SK-N-MC (cell line): ENCODE measurements around the gene RSPH10B.
"Not testable (repeated sequence)": the region's sequence is repeated elsewhere in the genome, so short reads cannot be mapped to it uniquely, and the experiment has no call there.

ENCODE experiments used
- DNase-seq: peaks from one replicate; pipeline ENCODE4 v3.0.0-alpha.2; 2011; ENCODE audit warnings: low read depth, low spot score
- H3K27ac ChIP-seq: fragments of 200-600 bp; sonication (generic); 2 replicates; pipeline ENCODE4 v1.5.1; 2016; ENCODE audit warnings: mixed run types
- H3K36me3 ChIP-seq: fragments of 200-600 bp; sonication (generic); 2 replicates; pipeline ENCODE4 v1.6.1; 2017; ENCODE audit warnings: antibody characterized with exemption, low read length, mixed read lengths; ENCODE audit not compliant: insufficient read depth
- H3K4me3 ChIP-seq: fragments of 200-600 bp; sonication (generic); 2 replicates; pipeline ENCODE4 v1.5.1; 2016
- H3K9ac ChIP-seq: fragments of 200-600 bp; sonication (generic); 2 replicates; pipeline ENCODE4 v1.8.0; 2017; ENCODE audit warnings: mixed run types, mixed read lengths; ENCODE audit not compliant: insufficient read length
- H3K9me3 ChIP-seq: fragments of 200-600 bp; sonication (generic); 2 replicates; pipeline ENCODE4 v1.6.1; 2017; ENCODE audit warnings: low read depth, mild to moderate bottlenecking, antibody characterized with exemption, low read length, moderate library complexity, mixed read lengths
- EZH2 ChIP-seq: fragments of 200-600 bp; sonication (generic); IDR thresholded peaks from one replicate; pipeline ENCODE4 v1.6.1; 2017; ENCODE audit warnings: antibody characterized with exemption
- FOXP2 ChIP-seq: optimal IDR thresholded peaks from 2 replicates; pipeline ENCODE3; 2011; ENCODE audit warnings: mild to moderate bottlenecking, moderate library complexity; ENCODE audit not compliant: insufficient read depth; ENCODE audit errors: extremely low read length, control extremely low read depth
- POLR2AphosphoS5 ChIP-seq: IDR thresholded peaks from 2 replicates; pipeline ENCODE4 v1.6.1; 2012; ENCODE audit warnings: mild to moderate bottlenecking, low read depth, low read length, borderline replicate concordance

Gene RSPH10B

DNA sequence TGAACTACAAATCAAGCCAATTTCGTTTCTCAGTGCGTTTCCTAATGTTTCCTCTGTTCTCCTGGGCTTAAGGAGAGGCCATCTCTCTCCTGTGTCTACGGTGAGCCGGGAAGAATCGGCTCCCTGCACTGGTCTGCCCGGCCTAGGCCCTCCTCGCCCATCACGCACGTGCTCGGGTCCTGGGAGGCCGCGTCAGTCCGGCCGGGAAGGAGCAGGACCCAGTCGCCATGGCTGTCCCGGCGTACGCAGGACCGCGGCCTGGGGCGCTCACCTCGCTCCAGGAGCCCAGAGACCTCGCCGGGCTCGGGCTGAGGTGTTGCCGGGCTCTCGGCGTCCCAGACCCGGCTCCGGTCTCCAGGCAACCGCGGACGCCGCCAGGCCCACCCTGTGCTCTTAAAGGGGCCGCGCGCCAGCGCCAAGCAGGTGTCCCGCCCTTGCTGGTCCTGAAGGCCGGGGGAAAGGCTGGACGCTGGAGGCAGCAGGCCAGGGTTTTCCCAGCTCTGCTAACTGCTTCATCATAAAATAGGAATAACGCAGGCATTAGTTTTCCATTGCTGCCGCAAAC is at the start of gene RSPH10B:
Gene RSPH10B, minus strand, starts transcription at position 343 of the 565 bp plus-strand sequence. CDS start 3,573 bp downstream, outside the sequence.
- H3K36me3 ChIP-seq, DNase-seq, H3K27ac ChIP-seq, H3K9ac ChIP-seq, H3K4me3 ChIP-seq, H3K9me3 ChIP-seq: not testable (repeated sequence)

DNA sequence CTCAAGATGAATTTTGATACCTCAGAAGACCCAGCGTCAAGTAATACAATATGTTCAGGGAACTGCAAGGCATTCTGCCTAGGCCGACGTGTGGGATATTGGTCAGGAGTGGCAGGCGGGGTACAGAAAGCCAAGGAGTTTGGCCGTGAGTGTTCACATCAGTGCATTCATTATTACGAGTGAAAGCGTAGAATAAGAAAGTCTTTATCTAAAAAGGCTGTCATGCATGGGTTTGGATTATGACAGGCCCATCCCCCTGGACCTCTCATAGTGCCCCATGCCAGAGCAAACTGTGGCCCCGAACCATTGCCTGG is 46.1 kb upstream of the RSPH10B start:
- Histone ChIP-seq H3K9ac (peak overlapping the region; percentile 54), H3K4me3 (no peak overlapping the region), H3K27ac (peak overlapping the region; percentile 93), H3K36me3 (peaks cover 57% of the 10 kb centered on the region), H3K9me3 (no peaks in the 10 kb centered on the region)
- DNase-seq: no peak
- TF ChIP-seq EZH2: no peak

DNA sequence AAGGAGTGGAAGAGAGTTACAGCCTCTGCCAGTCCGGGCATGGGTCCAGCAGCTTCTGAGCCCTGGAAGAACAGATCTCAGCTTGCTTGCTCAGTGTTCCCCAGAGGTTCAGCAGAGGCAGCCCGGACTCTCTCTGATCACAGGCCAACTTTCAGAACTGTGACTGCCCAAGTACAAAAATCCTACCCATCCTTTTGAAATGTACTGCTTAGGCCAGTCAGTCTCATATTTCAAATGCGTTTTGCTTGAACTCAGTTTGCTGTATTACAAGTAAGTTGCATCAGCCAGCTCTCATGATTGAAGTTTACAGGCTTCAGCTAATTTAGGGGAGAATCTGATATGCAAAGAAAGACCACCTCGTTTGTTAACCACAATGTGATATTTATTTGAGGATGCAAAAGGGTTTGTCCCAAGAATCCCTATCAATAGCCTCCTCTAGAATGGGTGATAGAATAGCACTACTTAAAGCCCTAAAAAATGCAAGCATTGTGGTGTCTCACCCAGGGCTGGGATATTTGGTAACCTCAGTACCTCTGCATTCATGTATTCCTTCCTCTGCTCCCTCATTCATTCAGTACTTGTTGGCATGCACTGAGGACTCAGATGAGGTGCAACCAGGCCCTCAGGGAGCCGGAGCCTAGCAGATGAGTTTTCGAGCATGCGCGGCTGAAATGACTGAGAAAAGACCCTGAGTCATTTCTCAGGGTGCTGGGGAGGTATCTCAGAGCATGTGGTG is 45.6 kb upstream of the RSPH10B start:
- Histone ChIP-seq H3K36me3 (peaks cover 55% of the 10 kb centered on the region), H3K4me3 (no peak overlapping the region), H3K27ac (peak overlapping the region; percentile 93), H3K9me3 (no peaks in the 10 kb centered on the region), H3K9ac (peak overlapping the region; percentile 54)
- no peak for TF ChIP-seq FOXP2
- TF ChIP-seq EZH2: no peak
- TF ChIP-seq POLR2AphosphoS5: no peak; the same call in 1 of the 2 replicates
- peak; percentile 52 for DNase-seq

DNA sequence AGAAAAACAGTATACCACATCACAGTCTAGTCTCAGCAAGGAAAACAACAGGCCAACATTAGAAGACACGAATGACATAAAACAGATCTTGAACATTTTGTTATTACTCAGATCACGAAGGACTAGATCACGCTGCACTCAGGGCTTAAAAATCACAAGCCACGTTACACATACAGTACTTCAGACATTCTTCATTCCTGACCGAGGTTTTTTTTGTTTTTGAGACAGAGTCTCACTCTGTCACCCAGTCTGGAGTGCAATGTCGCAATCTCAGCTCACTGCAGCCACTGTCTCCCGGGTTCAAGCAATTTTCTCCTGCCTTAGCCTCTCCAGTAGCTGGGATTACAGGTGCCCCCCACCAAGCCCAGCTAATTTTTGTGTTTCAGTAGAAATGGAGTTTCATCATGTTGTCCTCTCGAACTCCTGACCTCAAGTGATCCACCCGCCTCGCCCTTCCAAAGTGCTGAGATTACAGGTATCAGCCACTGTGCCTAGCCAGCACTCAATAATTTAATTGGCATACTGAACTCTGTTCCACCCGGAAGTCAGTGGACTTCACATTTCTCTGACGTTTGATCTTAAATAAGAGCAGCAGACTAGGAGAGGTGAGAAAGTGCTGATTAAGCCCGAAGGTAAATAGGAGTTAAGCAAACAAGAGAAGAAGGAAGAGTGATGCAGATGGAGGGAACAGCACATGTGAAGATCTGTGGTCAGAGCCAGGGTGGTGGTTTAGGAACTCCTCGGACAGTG is 42.0 kb upstream of the RSPH10B start:
- no peak for DNase-seq
- Histone ChIP-seq H3K27ac (peak overlapping the region; percentile 75), H3K9ac (no peak overlapping the region)

DNA sequence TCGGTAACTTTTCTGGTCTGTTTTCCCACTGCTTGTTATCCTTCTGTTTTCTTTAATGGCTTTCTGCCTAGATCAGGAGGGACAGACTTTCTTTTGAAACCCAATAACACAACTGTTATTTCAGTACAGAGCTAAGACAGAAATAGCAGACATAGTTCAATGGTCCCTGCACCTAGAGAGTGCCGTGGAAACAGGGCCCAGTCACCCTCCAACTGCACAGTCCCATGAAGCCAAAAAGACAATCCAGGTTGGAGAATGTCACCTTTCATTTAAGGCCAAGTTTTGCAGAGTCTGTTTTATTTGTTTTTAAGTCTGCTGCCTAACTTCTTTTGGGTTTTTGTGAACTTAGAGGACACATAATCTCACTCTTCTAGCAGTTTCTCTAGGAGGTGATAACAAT is 41.1 kb upstream of the RSPH10B start:
- no peaks in the 10 kb centered on the region for H3K9me3 ChIP-seq
- TF ChIP-seq FOXP2 (no peak), EZH2 (no peak), POLR2AphosphoS5 (no peak)
- H3K4me3 ChIP-seq: no peak overlapping the region
- peaks cover 13% of the 10 kb centered on the region; the same call in 1 of the 2 replicates for H3K36me3 ChIP-seq
- H3K27ac ChIP-seq: peak overlapping the region; percentile 46
- DNase-seq: no peak
- no peak overlapping the region for H3K9ac ChIP-seq

More for the DNA sequence above, 42.0 kb upstream of the RSPH10B start:
- Histone ChIP-seq H3K9me3 (no peaks in the 10 kb centered on the region), H3K36me3 (peaks cover 23% of the 10 kb centered on the region), H3K4me3 (no peak overlapping the region)
- TF ChIP-seq POLR2AphosphoS5 (no peak), EZH2 (no peak), FOXP2 (no peak)

DNA sequence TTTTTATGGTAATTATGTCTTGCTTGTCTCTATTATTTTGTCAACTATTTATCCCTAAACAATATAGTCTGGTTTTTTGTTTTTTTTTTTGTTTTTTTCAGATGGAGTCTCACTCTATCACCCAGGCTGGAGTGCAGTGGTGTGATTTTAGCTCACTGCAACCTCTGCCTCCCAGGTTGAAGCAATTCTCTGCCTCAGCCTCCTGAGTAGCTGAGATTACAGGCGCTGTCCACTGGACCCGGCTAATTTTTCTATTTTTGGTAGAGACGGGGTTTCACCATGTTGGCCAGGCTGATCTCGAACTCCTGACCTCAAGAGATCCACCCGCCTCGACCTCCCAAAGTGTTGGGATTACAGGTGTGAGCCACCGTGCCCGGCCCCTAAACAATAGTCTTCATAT is 39.9 kb upstream of the RSPH10B start:
- H3K4me3 ChIP-seq: peak overlapping the region; percentile 61
- not testable (repeated sequence) for H3K9me3 ChIP-seq, H3K27ac ChIP-seq, H3K36me3 ChIP-seq, DNase-seq, H3K9ac ChIP-seq

DNA sequence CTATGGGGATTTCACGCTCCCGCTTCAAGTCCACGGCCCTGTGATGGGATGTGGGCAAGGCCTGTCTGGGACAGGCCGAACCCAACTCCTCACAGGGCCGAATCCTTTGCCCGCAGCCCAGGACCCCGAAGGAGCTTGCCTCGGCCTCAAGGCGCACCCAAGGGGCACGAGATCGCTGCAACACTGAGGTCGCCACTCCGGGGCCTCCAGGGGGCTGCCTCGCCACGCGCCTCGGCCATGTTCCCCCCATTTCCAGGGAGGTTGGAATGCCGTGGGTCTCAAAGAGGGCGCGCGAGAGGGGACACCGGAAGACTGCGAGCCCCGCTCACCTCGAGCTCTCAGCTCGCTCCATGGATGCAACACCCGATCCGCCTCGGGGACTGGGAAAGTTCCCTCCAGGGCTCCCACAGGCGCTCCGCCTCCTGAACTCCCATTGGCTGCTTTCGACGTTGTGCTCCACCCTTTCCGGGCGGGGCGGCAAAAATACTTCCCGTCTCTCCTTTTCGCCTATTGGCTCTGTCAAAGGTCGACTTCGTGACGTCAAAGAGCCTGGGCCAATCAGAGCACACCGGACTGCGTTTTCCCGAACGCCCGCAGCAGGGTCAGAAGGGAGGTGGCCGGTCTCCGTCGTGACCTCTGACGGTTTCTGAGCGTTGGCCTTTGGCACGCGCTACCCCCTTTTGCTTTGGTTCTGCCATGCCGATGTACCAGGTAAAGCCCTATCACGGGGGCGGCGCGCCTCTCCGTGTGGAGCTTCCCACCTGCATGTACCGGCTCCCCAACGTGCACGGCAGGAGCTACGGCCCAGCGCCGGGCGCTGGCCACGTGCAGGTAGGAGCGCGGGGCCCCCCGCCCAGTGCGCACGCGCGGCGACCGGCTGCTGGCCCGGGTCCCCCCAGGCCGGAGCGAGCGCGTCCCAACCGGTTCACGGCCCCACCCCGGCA is 38.5 kb upstream of the RSPH10B start, which contains the start of the genes AIMP2 and PMS2:
Gene AIMP2, plus strand, starts transcription at position 605 of the 944 bp plus-strand sequence. Its CDS starts 92 bp downstream, at position 697.
Gene PMS2, minus strand, starts transcription at position 382 of the 944 bp plus-strand sequence. Its CDS starts 30 bp downstream, at position 352.
- Histone ChIP-seq H3K9ac (peak within 1 kb of the TSS; percentile 92), H3K27ac (peak within 1 kb of the TSS; percentile 62; the same call in 1 of the 2 replicates), H3K4me3 (peak within 1 kb of the TSS; percentile 86), H3K36me3 (peaks cover 3% of the 10 kb centered on the region; the same call in 1 of the 2 replicates), H3K9me3 (no peaks in the 10 kb centered on the region)
- DNase-seq: peak; percentile 84
- no peak for TF ChIP-seq EZH2
- TF ChIP-seq POLR2AphosphoS5: peak; percentile 94

DNA sequence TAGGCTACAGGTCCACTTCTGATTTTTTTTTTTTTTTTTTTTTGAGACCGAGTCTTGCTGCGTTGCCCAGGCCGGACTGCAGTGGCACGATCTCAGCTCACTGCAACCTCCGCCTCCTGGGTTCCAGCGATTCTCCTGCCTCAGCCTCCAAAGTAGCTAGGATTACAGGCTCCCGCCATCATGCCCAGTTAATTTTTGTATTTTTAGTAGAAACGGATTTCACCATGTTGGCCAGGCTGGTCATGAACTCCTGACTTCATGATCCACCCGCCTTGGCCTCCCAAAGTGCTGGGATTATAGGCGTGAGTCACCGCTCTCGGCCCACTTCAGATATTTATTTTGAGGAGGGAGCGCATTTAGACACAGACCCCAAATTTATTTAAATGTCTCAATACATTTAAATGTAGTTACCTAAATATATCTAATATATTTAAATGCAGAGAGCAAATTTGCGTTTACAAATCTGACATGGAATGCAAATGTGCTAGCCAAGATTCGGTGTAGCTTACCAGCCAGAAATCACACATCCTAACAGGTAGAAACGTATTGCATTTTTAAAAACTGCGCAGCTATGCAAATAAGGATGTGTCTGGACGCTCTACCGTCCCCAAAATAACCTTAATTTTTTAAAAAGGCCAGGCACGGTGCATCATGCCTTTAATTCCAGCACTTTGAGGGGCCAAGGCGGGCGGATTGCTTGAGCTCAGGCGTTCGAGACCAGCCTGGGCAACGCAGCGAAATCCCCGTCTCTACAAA is 37.5 kb upstream of the RSPH10B start:
- H3K9me3 ChIP-seq, DNase-seq, H3K27ac ChIP-seq, H3K36me3 ChIP-seq: not testable (repeated sequence)
- peak overlapping the region; percentile 86 for H3K4me3 ChIP-seq
- peak overlapping the region; percentile 92 for H3K9ac ChIP-seq
